ENCODE results near the gene FRAT1.

Gene FRAT1

DNA sequence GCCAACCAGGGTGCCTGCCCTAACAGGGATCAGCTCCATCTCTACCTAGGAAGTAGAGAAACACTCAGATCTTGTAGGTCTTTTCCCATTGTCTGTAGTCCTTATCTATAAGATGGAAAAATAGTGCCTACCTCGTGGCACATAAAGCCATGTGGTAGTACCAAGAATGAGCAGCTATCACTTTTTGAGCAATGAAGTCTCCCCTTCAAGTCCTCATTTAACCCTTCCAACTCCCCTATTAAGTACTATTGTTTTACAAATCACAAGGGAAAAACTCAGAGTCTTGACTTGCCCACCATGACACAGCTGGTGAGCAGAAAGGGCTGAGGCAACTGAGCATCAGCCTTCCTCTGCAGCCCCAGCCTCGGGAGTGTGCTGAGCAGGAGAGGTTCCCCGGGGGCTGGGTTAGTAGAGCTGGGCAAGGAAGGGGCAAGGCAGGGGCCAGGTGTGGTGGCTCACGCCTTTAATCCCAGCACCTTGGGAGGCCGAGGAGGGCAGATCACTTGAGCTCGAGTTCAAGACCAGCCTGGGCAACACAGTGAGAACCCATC is 12.2 kb downstream of the FRAT1 start:
- TF ChIP-seq, protein P1, sequence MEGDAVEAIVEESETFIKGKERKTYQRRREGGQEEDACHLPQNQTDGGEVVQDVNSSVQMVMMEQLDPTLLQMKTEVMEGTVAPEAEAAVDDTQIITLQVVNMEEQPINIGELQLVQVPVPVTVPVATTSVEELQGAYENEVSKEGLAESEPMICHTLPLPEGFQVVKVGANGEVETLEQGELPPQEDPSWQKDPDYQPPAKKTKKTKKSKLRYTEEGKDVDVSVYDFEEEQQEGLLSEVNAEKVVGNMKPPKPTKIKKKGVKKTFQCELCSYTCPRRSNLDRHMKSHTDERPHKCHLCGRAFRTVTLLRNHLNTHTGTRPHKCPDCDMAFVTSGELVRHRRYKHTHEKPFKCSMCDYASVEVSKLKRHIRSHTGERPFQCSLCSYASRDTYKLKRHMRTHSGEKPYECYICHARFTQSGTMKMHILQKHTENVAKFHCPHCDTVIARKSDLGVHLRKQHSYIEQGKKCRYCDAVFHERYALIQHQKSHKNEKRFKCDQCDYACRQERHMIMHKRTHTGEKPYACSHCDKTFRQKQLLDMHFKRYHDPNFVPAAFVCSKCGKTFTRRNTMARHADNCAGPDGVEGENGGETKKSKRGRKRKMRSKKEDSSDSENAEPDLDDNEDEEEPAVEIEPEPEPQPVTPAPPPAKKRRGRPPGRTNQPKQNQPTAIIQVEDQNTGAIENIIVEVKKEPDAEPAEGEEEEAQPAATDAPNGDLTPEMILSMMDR (IDR thresholded peaks at IDR 0.05; ENCODE audit: insufficient read depth, low read length, poor library complexity, severe bottlenecking): no peak
- DNase-seq (ENCODE audit: extremely low read depth, insufficient read length): no peak
- Histone ChIP-seq H3K27me3 (replicated peaks; ENCODE audit: control insufficient read depth, insufficient read depth, low read length) (no peaks in the 10 kb centered on the region), H3K4me3 (replicated peaks; ENCODE audit: low read depth, low read length) (no peak overlapping the region), H3K36me3 (ENCODE audit: control insufficient read depth, insufficient read depth, low read length) (no peaks in the 10 kb centered on the region)

DNA sequence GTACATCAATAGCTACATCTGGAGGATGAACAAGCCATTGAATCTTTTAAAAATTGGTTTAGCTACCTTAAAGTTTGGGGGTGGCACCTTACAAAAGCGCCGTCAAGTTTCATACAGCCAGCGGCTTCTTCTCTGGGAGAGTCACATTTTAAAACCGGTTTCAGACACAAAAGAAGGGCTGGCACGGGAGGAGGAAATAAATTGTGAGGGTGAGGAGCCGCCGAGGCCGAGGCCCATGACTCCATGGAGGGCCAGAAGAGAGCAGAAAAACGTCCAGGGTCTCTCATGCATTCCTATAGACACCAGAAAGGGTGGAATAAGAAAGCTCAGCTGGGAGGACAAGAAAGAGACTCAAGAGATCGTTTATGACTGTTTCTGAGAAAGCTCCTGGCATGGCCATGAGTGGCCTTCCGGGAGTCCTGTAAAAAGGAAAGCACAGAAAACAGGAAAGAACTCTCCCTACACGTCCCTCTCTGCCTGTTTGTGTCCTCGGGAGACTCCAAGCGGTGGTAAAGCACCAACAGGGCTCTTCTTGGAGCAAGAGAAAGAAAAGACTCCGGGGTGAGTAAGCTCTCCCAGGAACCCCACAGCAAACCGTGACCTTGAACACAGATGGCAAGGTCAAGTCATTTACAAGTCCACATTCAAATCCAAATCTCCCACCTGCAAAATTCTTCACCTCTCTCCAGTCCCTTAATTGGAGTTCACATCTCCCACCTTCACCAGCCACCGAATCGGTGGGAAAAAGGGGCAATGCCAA is 13.7 kb downstream of the FRAT1 start:
- no peak for DNase-seq (ENCODE audit: extremely low read depth, insufficient read length)
- TF ChIP-seq, protein P1 (IDR thresholded peaks at IDR 0.05; ENCODE audit: insufficient read depth, low read length, poor library complexity, severe bottlenecking): no peak
- H3K4me3 ChIP-seq (replicated peaks; ENCODE audit: low read depth, low read length): peak overlapping the region; percentile 82
- no peaks in the 10 kb centered on the region for H3K27me3 ChIP-seq (replicated peaks; ENCODE audit: control insufficient read depth, insufficient read depth, low read length)
- no peaks in the 10 kb centered on the region for H3K36me3 ChIP-seq (ENCODE audit: control insufficient read depth, insufficient read depth, low read length)

DNA sequence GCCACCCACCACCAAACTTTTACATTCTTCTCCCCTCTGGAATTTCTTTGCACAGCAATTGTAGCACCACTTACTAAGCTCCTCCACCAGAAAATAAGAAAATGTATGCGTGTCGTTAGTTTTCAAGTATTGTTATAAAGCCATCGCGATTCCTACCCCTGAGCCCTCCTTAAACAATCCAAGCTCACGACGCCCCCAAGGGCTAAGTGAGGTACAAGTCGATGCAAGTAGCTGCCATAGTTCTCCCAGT is 14.2 kb downstream of the FRAT1 start:
- DNase-seq (ENCODE audit: extremely low read depth, insufficient read length): no peak
- TF ChIP-seq, protein P1 (IDR thresholded peaks at IDR 0.05; ENCODE audit: insufficient read depth, low read length, poor library complexity, severe bottlenecking): peak; percentile 8
- H3K27me3 ChIP-seq (replicated peaks; ENCODE audit: control insufficient read depth, insufficient read depth, low read length): no peaks in the 10 kb centered on the region
- peak overlapping the region; percentile 82 for H3K4me3 ChIP-seq (replicated peaks; ENCODE audit: low read depth, low read length)
- H3K36me3 ChIP-seq (ENCODE audit: control insufficient read depth, insufficient read depth, low read length): no peaks in the 10 kb centered on the region

DNA sequence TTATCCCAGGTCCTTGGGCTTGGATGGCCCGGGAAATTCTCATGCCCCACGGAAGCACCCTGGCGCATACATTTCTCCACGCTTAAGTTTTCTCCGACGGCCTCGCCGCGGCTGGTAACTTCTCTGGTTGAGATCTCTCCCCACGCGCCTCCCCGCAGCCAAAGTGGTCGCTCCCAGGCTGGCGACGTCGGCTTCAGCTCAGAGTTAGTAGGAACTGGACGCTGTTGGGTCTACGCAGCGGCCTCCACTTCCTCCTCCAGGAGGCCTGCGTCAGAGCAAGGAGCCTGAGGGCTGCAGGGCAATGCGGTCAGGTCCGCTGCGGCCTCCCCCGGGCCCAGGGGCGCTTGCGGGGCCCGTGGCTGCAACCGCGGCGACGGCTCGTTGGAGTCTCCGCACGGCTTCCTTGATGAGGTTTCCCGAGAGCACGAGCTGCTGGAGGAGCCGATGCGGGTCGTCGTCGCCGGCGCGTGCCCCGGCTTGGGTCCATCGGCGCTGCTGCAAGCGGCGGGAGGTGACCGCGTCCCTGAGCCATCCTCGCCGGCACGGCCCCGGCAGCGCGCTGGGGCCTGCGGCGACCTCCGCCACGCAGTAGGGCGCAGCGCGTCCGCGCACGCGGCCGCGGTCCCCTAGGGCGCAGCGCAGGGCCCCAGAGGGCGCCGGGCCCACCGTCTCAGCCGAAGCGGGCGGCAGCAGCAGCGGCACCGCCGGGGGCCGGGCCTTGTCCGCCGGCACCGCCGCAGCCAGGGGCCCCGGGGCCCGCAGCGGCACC is 14.7 kb downstream of the FRAT1 start:
- H3K4me3 ChIP-seq (replicated peaks; ENCODE audit: low read depth, low read length): peak overlapping the region; percentile 82
- TF ChIP-seq, protein P1 (IDR thresholded peaks at IDR 0.05; ENCODE audit: insufficient read depth, low read length, poor library complexity, severe bottlenecking): no peak
- no peaks in the 10 kb centered on the region for H3K36me3 ChIP-seq (ENCODE audit: control insufficient read depth, insufficient read depth, low read length)
- DNase-seq (ENCODE audit: extremely low read depth, insufficient read length): peak; percentile 58
- H3K27me3 ChIP-seq (replicated peaks; ENCODE audit: control insufficient read depth, insufficient read depth, low read length): no peaks in the 10 kb centered on the region

DNA sequence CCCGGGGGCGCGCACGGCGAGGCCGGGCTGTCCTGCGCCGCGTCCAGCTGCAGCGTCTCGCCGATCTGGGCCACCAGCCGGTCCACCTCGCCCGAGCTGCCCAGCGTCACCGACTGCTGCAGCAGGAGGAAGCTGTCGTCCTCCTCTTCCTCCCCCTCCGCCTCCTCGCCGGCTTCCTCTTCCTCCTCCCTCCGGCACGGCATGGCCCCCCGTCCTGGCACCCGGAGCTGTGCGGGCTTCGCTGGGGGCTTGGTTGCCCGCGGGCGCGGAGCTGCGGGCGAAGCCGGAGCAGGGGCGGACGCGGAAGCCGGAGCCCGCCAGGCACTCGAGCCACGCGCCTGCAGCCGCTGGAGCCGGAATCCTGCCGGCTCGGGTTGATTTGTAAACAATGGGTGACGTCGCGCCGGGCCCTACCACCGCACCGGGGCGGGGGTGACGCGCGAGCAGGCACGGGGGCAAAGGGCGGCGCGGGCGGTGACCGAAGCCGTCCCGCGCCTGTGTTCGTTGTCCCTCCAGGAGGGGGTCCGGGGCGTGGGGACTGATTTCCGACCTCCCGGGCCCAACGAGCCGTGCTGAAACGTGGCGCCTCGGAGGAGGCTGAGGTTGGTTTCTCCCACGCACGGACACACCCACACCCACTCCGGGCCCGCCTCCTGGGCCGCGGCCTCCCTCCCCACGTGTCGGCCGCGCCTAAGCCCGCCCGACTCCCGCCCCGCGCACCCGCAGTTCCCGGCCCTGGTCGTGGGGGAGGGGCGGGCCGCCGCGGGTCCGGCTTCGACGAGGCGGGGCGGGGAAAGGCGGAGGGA is 15.5 kb downstream of the FRAT1 start, which contains the start of gene FRAT2:
Gene FRAT2, minus strand, starts transcription at position 360 of the 806 bp plus-strand sequence. Its CDS starts 157 bp downstream, at position 203.
- peak; percentile 92 for DNase-seq (ENCODE audit: extremely low read depth, insufficient read length)
- Histone ChIP-seq H3K27me3 (replicated peaks; ENCODE audit: control insufficient read depth, insufficient read depth, low read length) (no peaks in the 10 kb centered on the region), H3K36me3 (ENCODE audit: control insufficient read depth, insufficient read depth, low read length) (no peaks in the 10 kb centered on the region), H3K4me3 (replicated peaks; ENCODE audit: low read depth, low read length) (peak within 1 kb of the TSS; percentile 82)
- TF ChIP-seq, protein P1 (IDR thresholded peaks at IDR 0.05; ENCODE audit: insufficient read depth, low read length, poor library complexity, severe bottlenecking): no peak

Measured in GM06990 (cell line).